HepG2 (cell line): Measurements from ENCODE around the gene ANKUB1. TPM values are rescaled to one million over a fixed set of nuclear protein-coding genes. Genes with fewer than 3 reads are reported as not detected.
A peak's percentile ranks its signal among the peaks of the same experiment; 100 is the strongest.

Experiments
- BHLHE40 ChIP-seq: IDR thresholded peaks from 2 replicates; pipeline ENCODE4 v1.6.1; 2011; ENCODE audit warnings: low read length, improper control_type of control experiment
- EZH2 ChIP-seq: conservative IDR thresholded peaks from 2 replicates; pipeline ENCODE4 v1.6.1; 2012; ENCODE audit warnings: mild to moderate bottlenecking, low read depth, low read length, moderate library complexity
- HOXA5 ChIP-seq: sonication (generic); formaldehyde crosslinking; IDR thresholded peaks from 2 replicates; pipeline ENCODE4 v1.4.0; 2020; ENCODE audit warnings: missing genetic modification reagents
- JUN ChIP-seq: sonication (generic); formaldehyde crosslinking; IDR thresholded peaks from 2 replicates; pipeline ENCODE4 v1.4.0; 2020; ENCODE audit warnings: mild to moderate bottlenecking, missing genetic modification reagents
- KAT2B ChIP-seq: fragments of 150-350 bp; IDR thresholded peaks from 2 replicates; pipeline ENCODE4 v1.6.1; 2014; ENCODE audit warnings: low read depth, low read length, borderline replicate concordance
- KAT8 ChIP-seq: IDR thresholded peaks from 2 replicates; pipeline ENCODE4 v1.6.1; 2016; ENCODE audit warnings: missing genetic modification reagents, missing compliant biosample characterization
- KLF12 ChIP-seq: sonication (generic); formaldehyde crosslinking; IDR thresholded peaks from 2 replicates; pipeline ENCODE4 v1.4.0; 2020; ENCODE audit warnings: missing genetic modification reagents, borderline replicate concordance
- MAFF ChIP-seq: IDR thresholded peaks from 2 replicates; pipeline ENCODE4 v1.6.1; 2011; ENCODE audit warnings: low read depth, low read length, improper control_type of control experiment
- MAZ ChIP-seq, 2 experiments: sonication (generic) in 1 of 2; formaldehyde crosslinking in 1 of 2; IDR thresholded peaks; 2 replicates each; pipeline versions ENCODE4 v1.5.0 to v1.6.1; 2012 to 2020; ENCODE audit warnings: low read depth in 2 of 2, mild to moderate bottlenecking in 2 of 2, borderline replicate concordance in 1 of 2, improper control_type of control experiment in 1 of 2, low read length in 1 of 2, missing genetic modification reagents in 1 of 2, moderate library complexity in 1 of 2
- PITX1 ChIP-seq: sonication (generic); formaldehyde crosslinking; IDR thresholded peaks from 2 replicates; pipeline ENCODE4 v1.5.1; 2020; ENCODE audit warnings: mild to moderate bottlenecking, missing genetic modification reagents
- SP1 ChIP-seq, 2 experiments: fragments of 450-650 bp in 1 of 2; sonication (generic) in 1 of 2; formaldehyde crosslinking in 1 of 2; IDR thresholded peaks; 2 replicates each; pipeline versions ENCODE4 v1.4.0 to v1.6.1; 2016 to 2020; ENCODE audit warnings: missing genetic modification reagents in 1 of 2
- SYNCRIP ChIP-seq: fragments of 200-400 bp; formaldehyde crosslinking; IDR thresholded peaks from 2 replicates; pipeline ENCODE4 v1.6.1; 2018; ENCODE audit warnings: mild to moderate bottlenecking, low read depth, low read length; ENCODE audit not compliant: insufficient read depth
- ZNF256 ChIP-seq: sonication (generic); formaldehyde crosslinking; conservative IDR thresholded peaks from 2 replicates; pipeline ENCODE4 v1.4.0; 2020; ENCODE audit warnings: missing genetic modification reagents
- ZNF343 ChIP-seq: sonication (generic); formaldehyde crosslinking; IDR thresholded peaks from 2 replicates; pipeline ENCODE4 v1.4.0; 2020; ENCODE audit warnings: mild to moderate bottlenecking, missing genetic modification reagents
- ZNF558 ChIP-seq: sonication (generic); formaldehyde crosslinking; IDR thresholded peaks from 2 replicates; pipeline ENCODE4 v1.9.0; 2022; ENCODE audit warnings: mild to moderate bottlenecking, missing genetic modification reagents, borderline replicate concordance
- ZNF773 ChIP-seq: sonication (generic); formaldehyde crosslinking; IDR thresholded peaks from 2 replicates; pipeline ENCODE4 v1.4.0; 2020; ENCODE audit warnings: missing genetic modification reagents, borderline replicate concordance
- ZSCAN12 ChIP-seq: sonication (generic); formaldehyde crosslinking; IDR thresholded peaks from 2 replicates; pipeline ENCODE4 v1.9.0; 2021; ENCODE audit warnings: mild to moderate bottlenecking, missing genetic modification reagents
- polyA plus RNA-seq, 8 experiments: library from polyadenylated mRNA; depleted of rRNA in 3 of 8; stranded (reverse) in 7 of 8; unstranded in 1 of 8; fragments of >200 nt; fragmentation: Illumina TruSeq in 4 of 8; extraction: Trizol in 4 of 8; gene quantifications; 2 replicates each; pipeline versions ENCODE4 v1.2.1 to v1.2.3, GENCODE V29; 2011 to 2016; ENCODE audit warnings: low read depth in 4 of 8, missing spikeins in 1 of 8, mixed read lengths in 1 of 8; ENCODE audit not compliant: insufficient read depth in 1 of 8
- total RNA-seq, 5 experiments: library from RNA; depleted of rRNA; stranded (reverse); fragments of >200 nt; fragmentation: Illumina TruSeq; extraction: Trizol; gene quantifications; 2 replicates each; pipeline ENCODE4 v1.2.3, GENCODE V29; 2016; ENCODE audit warnings: low read depth in 1 of 5
- TF ChIP-seq, protein P1 (sequence below): sonication (generic); formaldehyde crosslinking; IDR thresholded peaks from 2 replicates; pipeline ENCODE4 v1.8.0; 2023; ENCODE audit warnings: mild to moderate bottlenecking, missing genetic modification reagents
- TF ChIP-seq, protein P2 (sequence below): IDR thresholded peaks from 2 replicates; pipeline ENCODE4 v1.6.1; 2012; ENCODE audit warnings: inconsistent platforms
- TF ChIP-seq, protein P3 (sequence below): sonication (generic); formaldehyde crosslinking; IDR thresholded peaks from 2 replicates; pipeline ENCODE4 v1.5.0; 2020; ENCODE audit warnings: mild to moderate bottlenecking, missing genetic modification reagents, borderline replicate concordance

ANKUB1 gene
- total and polyA plus RNA-seq, 2 of the 13 experiments (the other 11 are each of a cell fraction or from before 2014, with no cell fraction given) = not detected

DNA sequence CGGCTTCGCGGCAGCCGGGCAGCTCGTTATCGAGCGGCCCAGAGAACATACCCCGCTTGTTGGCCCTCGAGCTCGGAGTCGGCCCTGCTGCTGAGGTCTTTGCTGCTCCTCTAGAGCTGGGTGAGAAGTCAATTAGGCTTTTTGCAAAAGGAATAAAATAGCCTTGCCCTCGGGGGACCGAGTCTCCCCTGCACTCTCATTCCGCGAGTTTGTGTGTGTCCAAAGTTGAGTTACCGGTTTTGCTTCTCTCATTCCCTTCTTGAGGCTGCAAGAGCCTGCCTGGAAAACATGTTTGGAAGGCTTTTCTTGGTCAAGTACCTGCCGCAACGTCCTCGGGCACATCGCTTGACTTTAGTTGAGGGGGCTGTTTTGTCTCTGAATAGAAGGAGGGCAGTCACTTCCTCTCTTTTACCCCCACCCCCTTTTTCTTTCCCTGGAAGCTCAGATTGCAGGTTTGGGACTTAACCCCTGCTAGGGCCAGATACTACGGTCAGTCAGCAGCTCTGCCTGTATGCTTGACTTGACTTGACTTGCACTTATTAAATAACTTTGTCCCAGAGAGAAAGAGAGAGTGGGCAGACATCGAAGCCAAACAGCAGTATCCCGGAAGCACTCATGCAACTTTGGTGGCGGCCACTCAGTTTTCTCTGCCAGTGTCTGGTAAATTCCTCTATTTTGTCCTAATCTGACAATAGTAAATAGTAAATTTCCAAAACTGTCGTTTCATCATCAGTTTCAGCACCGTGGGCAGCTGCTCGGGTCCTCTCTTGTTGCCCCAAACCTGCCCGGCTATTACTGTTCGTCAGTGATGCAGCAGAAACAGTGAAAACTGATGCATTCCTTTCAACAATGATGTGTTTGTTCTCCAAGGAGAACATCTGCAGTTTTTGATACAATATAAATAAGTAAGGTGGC lies 21.3 kb upstream of the ANKUB1 start (continued):
- no peak for TF ChIP-seq MAFF
- no peak for TF ChIP-seq KLF12 (CRISPR knock-in tag)
- TF ChIP-seq BHLHE40 = no peak
- TF ChIP-seq PITX1 = no peak
- TF ChIP-seq HOXA5 (CRISPR knock-in tag) = 0 out of 2 replicates have a peak, but pooled peaks have one; percentile 83
- TF ChIP-seq ZSCAN12 (CRISPR knock-in tag) = no peak
- peak; percentile 58; the same call in 1 of the 2 replicates for TF ChIP-seq JUN (CRISPR knock-in tag)
- no peak for TF ChIP-seq ZNF773
- TF ChIP-seq, protein P1, sequence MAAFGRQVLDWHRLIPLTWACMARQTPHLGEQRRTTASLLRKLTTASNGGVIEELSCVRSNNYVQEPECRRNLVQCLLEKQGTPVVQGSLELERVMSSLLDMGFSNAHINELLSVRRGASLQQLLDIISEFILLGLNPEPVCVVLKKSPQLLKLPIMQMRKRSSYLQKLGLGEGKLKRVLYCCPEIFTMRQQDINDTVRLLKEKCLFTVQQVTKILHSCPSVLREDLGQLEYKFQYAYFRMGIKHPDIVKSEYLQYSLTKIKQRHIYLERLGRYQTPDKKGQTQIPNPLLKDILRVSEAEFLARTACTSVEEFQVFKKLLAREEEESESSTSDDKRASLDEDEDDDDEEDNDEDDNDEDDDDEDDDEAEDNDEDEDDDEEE (CRISPR knock-in tag) = 0 out of 2 replicates have a peak, but pooled peaks have one; percentile 64
- 0 out of 2 replicates have a peak, but pooled peaks have one; percentile 19 for TF ChIP-seq ZNF343 (CRISPR knock-in tag)
- no peak for TF ChIP-seq KAT8 (CRISPR knock-in tag)
- TF ChIP-seq, protein P2, sequence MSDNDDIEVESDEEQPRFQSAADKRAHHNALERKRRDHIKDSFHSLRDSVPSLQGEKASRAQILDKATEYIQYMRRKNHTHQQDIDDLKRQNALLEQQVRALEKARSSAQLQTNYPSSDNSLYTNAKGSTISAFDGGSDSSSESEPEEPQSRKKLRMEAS = no peak
- TF ChIP-seq, protein P3, sequence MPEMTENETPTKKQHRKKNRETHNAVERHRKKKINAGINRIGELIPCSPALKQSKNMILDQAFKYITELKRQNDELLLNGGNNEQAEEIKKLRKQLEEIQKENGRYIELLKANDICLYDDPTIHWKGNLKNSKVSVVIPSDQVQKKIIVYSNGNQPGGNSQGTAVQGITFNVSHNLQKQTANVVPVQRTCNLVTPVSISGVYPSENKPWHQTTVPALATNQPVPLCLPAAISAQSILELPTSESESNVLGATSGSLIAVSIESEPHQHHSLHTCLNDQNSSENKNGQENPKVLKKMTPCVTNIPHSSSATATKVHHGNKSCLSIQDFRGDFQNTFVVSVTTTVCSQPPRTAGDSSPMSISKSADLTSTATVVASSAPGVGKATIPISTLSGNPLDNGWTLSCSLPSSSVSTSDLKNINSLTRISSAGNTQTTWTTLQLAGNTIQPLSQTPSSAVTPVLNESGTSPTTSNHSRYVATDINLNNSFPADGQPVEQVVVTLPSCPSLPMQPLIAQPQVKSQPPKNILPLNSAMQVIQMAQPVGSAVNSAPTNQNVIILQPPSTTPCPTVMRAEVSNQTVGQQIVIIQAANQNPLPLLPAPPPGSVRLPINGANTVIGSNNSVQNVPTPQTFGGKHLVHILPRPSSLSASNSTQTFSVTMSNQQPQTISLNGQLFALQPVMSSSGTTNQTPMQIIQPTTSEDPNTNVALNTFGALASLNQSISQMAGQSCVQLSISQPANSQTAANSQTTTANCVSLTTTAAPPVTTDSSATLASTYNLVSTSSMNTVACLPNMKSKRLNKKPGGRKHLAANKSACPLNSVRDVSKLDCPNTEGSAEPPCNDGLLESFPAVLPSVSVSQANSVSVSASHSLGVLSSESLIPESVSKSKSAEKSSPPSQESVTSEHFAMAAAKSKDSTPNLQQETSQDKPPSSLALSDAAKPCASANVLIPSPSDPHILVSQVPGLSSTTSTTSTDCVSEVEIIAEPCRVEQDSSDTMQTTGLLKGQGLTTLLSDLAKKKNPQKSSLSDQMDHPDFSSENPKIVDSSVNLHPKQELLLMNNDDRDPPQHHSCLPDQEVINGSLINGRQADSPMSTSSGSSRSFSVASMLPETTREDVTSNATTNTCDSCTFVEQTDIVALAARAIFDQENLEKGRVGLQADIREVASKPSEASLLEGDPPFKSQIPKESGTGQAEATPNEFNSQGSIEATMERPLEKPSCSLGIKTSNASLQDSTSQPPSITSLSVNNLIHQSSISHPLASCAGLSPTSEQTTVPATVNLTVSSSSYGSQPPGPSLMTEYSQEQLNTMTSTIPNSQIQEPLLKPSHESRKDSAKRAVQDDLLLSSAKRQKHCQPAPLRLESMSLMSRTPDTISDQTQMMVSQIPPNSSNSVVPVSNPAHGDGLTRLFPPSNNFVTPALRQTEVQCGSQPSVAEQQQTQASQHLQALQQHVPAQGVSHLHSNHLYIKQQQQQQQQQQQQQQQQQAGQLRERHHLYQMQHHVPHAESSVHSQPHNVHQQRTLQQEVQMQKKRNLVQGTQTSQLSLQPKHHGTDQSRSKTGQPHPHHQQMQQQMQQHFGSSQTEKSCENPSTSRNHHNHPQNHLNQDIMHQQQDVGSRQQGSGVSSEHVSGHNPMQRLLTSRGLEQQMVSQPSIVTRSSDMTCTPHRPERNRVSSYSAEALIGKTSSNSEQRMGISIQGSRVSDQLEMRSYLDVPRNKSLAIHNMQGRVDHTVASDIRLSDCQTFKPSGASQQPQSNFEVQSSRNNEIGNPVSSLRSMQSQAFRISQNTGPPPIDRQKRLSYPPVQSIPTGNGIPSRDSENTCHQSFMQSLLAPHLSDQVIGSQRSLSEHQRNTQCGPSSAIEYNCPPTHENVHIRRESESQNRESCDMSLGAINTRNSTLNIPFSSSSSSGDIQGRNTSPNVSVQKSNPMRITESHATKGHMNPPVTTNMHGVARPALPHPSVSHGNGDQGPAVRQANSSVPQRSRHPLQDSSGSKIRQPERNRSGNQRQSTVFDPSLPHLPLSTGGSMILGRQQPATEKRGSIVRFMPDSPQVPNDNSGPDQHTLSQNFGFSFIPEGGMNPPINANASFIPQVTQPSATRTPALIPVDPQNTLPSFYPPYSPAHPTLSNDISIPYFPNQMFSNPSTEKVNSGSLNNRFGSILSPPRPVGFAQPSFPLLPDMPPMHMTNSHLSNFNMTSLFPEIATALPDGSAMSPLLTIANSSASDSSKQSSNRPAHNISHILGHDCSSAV (CRISPR knock-in tag) = no peak
- no peak for TF ChIP-seq SYNCRIP
- no peak for TF ChIP-seq SP1 (IDR thresholded peaks at IDR 0.05)
- no peak for TF ChIP-seq SP1 (CRISPR knock-in tag; IDR thresholded peaks at IDR 0.05)
- TF ChIP-seq ZNF256 (CRISPR knock-in tag) = 0 out of 2 replicates have a peak, but pooled peaks have one; percentile 9
- TF ChIP-seq ZNF558 (CRISPR knock-in tag) = 0 out of 2 replicates have a peak, but pooled peaks have one; percentile 72
- no peak for TF ChIP-seq KAT2B
- TF ChIP-seq MAZ (IDR thresholded peaks at IDR 0.05; ENCODE audit: borderline replicate concordance, low read depth, low read length) = no peak
- TF ChIP-seq MAZ (CRISPR knock-in tag; IDR thresholded peaks at IDR 0.05; ENCODE audit: low read depth) = no peak
- no peak for TF ChIP-seq EZH2
